Cardiac fibroblast (primary cell): Measurements from ENCODE around the gene HOXD3.

Experiments used
- DNase-seq, 2 donors: peaks; one replicate each; pipeline versions ENCODE4 v3.0.0 to v3.0.0-alpha.2; 2010; ENCODE audit warnings: low read depth in 2 of 2
- H3K4me3 ChIP-seq, 2 donors: replicated peaks in 1 of 2; 1 replicate in 1 of 2; 2 replicates in 1 of 2; pipeline ENCODE4 v1.5.1; 2011; ENCODE audit warnings: low read depth in 2 of 2, low read length in 2 of 2, mild to moderate bottlenecking in 2 of 2, moderate library complexity in 1 of 2
- TF ChIP-seq, protein P1 (sequence below): IDR thresholded peaks from one replicate; pipeline ENCODE4 v1.5.1; 2011; ENCODE audit warnings: low read depth, mild to moderate bottlenecking, low read length, inconsistent platforms

Gene HOXD3

DNA sequence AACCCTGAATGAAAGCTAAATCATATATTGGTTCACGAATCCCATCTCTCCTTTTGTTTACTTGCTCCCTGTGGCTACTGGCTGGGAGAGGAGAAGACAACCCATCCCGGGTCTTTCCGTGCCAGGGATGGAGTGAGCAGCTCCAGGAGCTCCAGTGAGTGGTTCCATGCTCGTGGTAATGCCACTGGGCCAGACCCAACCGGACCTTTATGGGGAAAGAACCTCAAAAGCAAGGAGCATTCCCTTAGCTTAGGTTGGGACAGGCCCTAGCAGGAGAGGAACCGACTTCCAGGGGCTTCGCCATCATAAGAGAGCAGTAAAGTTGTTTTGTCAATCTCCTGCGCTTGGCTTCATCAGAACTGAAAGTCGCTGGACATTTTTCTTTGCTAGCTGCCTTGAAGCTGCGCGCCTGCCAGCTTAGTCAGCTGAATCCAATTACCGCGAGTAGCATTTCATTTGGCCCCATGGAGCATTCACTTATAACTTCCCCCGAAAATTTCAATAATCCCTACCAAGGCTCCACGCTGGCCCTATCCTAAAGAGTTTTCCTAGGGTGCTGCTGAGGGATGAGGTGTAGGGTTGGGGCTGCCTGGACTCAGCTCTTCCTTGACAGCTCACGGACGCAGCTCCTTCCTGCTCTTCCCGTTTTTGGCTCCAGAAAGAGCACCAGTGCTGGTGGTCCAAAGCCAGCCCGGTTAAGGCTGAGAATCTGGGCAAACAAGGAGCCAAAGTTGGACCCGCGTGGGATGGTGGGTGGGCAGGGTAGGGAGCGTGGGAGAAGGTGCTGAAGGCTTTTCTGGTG is 4.9 kb downstream of the HOXD3 start:
- peak; percentile 14 to 26 for DNase-seq
- H3K4me3 ChIP-seq: no peak overlapping the region

DNA sequence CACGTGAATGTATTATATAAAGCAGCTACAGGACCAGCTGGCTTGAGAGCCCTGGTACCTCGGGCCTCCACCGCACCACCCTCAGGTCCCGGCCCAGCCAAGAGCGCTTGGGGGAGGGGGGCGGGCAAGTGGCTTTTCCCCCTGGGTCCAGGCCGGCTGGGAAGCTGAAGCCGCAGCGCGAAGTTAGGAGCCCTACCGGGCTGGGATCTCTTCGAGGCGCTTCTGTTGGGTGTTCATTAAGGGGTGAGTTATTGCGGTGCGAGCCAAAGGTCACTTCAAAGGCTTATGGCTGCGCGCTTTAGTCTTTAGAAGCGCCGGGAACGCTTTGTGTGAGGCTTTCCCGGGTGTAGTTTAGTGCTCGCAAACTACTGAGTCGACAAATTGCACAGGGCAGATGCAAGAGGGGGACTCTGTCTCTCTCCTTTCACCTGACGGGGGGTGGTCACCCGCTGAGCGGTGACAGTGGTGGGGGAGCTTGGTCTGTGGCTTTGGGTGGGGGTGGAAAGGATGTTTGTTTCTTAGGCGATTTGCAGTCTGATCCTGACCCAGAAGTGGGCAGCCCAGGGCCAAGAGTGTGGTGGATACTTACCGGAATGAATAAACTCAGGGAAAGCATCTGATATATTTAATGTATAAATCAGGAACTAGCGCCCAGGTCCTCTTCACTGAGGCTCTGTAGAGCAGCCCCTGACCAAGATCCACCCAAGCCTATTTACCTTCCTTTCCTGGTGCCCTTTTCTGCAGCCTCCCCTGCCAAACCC is 6.0 kb downstream of the HOXD3 start:
- H3K4me3 ChIP-seq: no peak overlapping the region
- no peak for DNase-seq
- TF ChIP-seq, protein P1, sequence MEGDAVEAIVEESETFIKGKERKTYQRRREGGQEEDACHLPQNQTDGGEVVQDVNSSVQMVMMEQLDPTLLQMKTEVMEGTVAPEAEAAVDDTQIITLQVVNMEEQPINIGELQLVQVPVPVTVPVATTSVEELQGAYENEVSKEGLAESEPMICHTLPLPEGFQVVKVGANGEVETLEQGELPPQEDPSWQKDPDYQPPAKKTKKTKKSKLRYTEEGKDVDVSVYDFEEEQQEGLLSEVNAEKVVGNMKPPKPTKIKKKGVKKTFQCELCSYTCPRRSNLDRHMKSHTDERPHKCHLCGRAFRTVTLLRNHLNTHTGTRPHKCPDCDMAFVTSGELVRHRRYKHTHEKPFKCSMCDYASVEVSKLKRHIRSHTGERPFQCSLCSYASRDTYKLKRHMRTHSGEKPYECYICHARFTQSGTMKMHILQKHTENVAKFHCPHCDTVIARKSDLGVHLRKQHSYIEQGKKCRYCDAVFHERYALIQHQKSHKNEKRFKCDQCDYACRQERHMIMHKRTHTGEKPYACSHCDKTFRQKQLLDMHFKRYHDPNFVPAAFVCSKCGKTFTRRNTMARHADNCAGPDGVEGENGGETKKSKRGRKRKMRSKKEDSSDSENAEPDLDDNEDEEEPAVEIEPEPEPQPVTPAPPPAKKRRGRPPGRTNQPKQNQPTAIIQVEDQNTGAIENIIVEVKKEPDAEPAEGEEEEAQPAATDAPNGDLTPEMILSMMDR: no peak

More for the DNA sequence above, 4.9 kb downstream of the HOXD3 start:
- TF ChIP-seq, protein P1: no peak

DNA sequence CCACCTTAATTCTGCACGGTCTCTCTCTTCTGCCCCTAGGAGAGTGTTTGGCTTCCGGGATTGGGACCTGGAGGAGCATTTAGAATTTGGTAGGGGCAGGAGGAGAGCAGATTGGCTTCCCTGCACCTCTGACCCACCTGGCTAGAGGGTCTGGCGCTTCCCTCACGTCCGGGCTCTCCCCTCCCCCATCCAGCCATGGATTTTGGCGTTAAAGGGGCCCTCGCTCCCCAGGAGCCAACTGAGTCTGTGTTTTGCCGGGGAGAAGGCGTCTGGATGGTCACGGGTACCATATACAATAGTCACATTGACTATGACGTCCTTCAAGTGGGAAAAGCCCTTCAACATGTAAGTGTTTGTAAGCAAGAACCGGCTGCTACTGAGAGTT is 6.6 kb downstream of the HOXD3 start:
- TF ChIP-seq, protein P1: no peak
- H3K4me3 ChIP-seq: no peak overlapping the region
- DNase-seq: no peak

DNA sequence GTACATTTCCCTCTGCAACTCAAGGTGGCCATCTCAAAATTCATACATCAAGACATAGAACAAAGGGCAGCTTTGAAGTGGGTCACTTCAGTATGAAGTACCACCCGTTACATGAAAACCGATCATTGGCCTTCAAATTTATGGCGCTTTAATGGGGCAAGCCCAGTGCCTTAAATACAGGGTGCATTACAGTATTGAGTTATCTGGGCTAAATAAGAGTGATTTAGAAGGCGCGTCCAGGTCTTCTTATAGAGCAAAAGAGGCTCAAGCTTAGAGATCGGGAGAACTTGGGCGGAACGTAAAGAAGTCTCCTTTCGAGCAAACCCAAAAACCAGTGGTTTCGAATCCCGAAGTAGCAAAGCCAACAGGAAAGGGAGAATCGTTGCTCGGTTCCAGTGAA is 7.1 kb downstream of the HOXD3 start:
- DNase-seq: no peak
- H3K4me3 ChIP-seq: no peak overlapping the region
- TF ChIP-seq, protein P1: no peak

DNA sequence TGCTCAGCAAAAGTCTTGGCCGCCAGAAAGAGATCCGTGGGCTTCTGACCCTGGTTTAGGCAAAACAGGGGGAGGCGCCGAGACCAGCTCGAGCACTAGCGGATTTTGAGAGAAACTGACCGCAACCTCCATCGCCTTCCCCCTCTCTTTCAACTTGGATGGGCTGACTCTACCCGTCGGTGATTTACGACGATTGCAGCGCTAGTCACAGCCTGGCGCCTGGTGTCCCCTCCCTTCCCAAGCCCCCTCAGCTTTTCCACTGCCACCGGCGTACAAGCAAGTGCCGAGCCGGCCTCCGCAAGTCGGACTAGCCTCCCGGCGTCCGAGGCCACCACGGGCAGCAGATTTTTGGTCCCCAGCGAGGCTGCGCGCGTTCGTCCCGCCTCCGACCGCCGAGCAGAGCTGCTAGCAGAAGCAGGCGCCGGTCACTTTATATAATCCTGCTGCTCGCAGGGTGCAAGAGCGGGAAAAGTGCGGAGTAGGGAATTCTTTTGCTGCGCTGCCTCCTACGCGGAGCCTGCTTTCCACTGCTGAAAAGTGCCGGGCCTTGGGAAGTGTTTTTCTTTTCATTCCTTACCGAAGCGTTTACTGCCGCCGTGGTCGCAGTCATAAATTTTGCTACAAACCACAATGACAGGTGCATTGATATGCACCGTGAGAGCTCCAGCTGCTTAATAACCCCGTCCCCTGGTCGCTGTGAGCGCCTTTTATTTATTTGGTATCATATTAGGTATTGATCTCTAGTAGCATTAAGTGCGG is 7.7 kb downstream of the HOXD3 start:
- DNase-seq: no peak
- no peak overlapping the region for H3K4me3 ChIP-seq

DNA sequence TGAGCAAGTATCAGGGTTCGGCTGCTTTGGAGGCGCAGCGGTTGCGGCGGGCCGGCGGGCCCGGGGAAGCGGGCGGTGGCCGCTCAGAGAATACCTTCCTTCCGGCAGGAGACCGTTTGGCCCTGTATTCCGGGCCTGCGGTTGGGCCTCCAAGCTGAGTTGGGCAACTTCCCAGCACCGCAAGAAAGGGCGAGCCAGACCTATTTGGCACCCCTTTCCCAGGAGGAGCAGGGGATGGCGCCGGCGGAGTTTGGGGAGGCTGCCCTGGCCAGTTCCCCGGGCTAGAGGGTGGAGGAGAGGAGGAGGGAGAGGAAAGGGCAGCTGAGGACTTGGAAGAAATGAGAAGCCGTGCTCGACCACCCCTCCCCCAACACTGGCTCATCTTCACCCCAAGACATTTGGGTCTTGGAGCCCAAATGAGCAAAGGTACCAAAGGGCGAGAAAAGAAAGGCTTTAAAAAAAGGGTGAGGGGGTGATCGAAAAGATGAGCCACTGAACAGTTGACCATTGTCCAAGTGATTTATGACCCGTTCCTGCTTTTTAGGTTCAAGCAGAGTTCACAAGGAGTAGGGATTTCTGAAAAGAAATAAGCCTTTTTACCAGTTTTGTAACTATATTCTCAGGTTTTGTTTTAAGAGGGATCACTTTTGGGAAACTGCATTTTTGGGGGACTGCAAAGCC is 8.4 kb downstream of the HOXD3 start:
- H3K4me3 ChIP-seq: no peak overlapping the region
- TF ChIP-seq, protein P1: no peak
- DNase-seq: no peak

More for the DNA sequence above, 7.7 kb downstream of the HOXD3 start:
- TF ChIP-seq, protein P1: no peak
